ENCODE measurements around the gene ACOT12. TPM values are rescaled to one million over a fixed set of nuclear protein-coding genes. Genes with fewer than 3 reads are reported as not detected.

ACOT12 gene
- total RNA-seq, 1 experiment from 2014 or later: not detected

- no peak overlapping the region for H4K91ac ChIP-seq (ENCODE audit: insufficient read length, low read depth, low read length)
- no peak for DNase-seq
- H3K23ac ChIP-seq (ENCODE audit: insufficient read length, low read depth, low read length): no peak overlapping the region
- no peaks in the 10 kb centered on the region for H3K79me1 ChIP-seq (ENCODE audit: insufficient read depth, low read depth, low read length, poor library complexity, severe bottlenecking)
- H3K36me3 Mint-ChIP-seq (ENCODE audit: insufficient read depth in 1 of 3, low read depth in 3 of 3): no peaks in the 10 kb centered on the region
- no peak overlapping the region for H3K14ac ChIP-seq (ENCODE audit: insufficient read depth, low read length)
- no peak overlapping the region for H4K5ac ChIP-seq (ENCODE audit: insufficient read length, low read depth, low read length)
- no peaks in the 10 kb centered on the region for H3K27me3 Mint-ChIP-seq (ENCODE audit: low read depth)
- H4K20me1 ChIP-seq (ENCODE audit: control insufficient read depth, insufficient read depth, insufficient read length): no peaks in the 10 kb centered on the region
- H3K79me2 ChIP-seq (ENCODE audit: insufficient read depth, low read length): no peaks in the 10 kb centered on the region
- H3K27me3 ChIP-seq (ENCODE audit: insufficient read depth, low read length): no peaks in the 10 kb centered on the region
- H3T11ph ChIP-seq (ENCODE audit: low read length): no peak overlapping the region
- no peak overlapping the region for H3K27ac ChIP-seq (ENCODE audit: insufficient read length, low read depth, low read length)
- no peak overlapping the region for H2BK15ac ChIP-seq (ENCODE audit: low read depth, low read length)
- H3K9ac ChIP-seq (ENCODE audit: extremely low read depth, insufficient read length, low read length): no peak overlapping the region
- no peak overlapping the region for H3K4ac ChIP-seq (ENCODE audit: low read depth, low read length)
- no peaks in the 10 kb centered on the region for H3K9me3 Mint-ChIP-seq
- H4K8ac ChIP-seq (replicated peaks; ENCODE audit: insufficient read length, low read depth, low read length): no peak overlapping the region
- H3K4me1 ChIP-seq (ENCODE audit: insufficient read depth, low read length): no peaks in the 10 kb centered on the region
- H2BK12ac ChIP-seq (ENCODE audit: insufficient read length, low read depth, low read length): no peak overlapping the region
- no peak overlapping the region for H2BK120ac ChIP-seq (ENCODE audit: low read depth, low read length, poor library complexity, severe bottlenecking)
- TF ChIP-seq, protein P1, sequence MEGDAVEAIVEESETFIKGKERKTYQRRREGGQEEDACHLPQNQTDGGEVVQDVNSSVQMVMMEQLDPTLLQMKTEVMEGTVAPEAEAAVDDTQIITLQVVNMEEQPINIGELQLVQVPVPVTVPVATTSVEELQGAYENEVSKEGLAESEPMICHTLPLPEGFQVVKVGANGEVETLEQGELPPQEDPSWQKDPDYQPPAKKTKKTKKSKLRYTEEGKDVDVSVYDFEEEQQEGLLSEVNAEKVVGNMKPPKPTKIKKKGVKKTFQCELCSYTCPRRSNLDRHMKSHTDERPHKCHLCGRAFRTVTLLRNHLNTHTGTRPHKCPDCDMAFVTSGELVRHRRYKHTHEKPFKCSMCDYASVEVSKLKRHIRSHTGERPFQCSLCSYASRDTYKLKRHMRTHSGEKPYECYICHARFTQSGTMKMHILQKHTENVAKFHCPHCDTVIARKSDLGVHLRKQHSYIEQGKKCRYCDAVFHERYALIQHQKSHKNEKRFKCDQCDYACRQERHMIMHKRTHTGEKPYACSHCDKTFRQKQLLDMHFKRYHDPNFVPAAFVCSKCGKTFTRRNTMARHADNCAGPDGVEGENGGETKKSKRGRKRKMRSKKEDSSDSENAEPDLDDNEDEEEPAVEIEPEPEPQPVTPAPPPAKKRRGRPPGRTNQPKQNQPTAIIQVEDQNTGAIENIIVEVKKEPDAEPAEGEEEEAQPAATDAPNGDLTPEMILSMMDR (conservative IDR thresholded peaks at IDR 0.05): no peak
- H3K9me3 ChIP-seq (ENCODE audit: control insufficient read depth, low read depth, low read length): no peaks in the 10 kb centered on the region
- no peak overlapping the region for H2BK20ac ChIP-seq (ENCODE audit: low read depth, low read length, poor library complexity, severe bottlenecking)
- H3K4me1 Mint-ChIP-seq: peaks cover 4 to 20% of the 10 kb centered on the region in 2 experiments; a peak in 2 of 4 replicates
- H3K23me2 ChIP-seq (ENCODE audit: insufficient read length, low read depth, low read length, poor library complexity, severe bottlenecking): no peaks in the 10 kb centered on the region
- no peak overlapping the region for H2AK5ac ChIP-seq (ENCODE audit: insufficient read length, low read length)
- no peak overlapping the region for H3K27ac Mint-ChIP-seq
- no peak overlapping the region for H2AFZ ChIP-seq (ENCODE audit: low read length)
- H3K56ac ChIP-seq (ENCODE audit: insufficient read length, low read depth, low read length): no peak overlapping the region
- no CpG with 5 or more reads among the region's 2 CpGs for WGBS (ENCODE audit: extremely low coverage, insufficient read length, low lambda C conversion rate)
- no peak overlapping the region for H2BK5ac ChIP-seq (ENCODE audit: insufficient read length, low read length)
- H3K4me2 ChIP-seq (ENCODE audit: insufficient read depth, insufficient read length, low read length): no peak overlapping the region
- H3K18ac ChIP-seq (ENCODE audit: insufficient read length, low read depth, low read length): no peak overlapping the region
- no peak overlapping the region for H3K4me3 Mint-ChIP-seq
Observed at GRCh38 chr5:81409896-81410295, 16.0 kb upstream of the ACOT12 start.

All from H9 (cell line).